Endothelial cell of umbilical vein (primary cell): ENCODE results near the gene ANGPTL7. TPM values are rescaled to one million over a fixed set of nuclear protein-coding genes. Genes with fewer than 3 reads are reported as not detected.

Experiments
- BruUV-seq: library from RNA; stranded (reverse); fragments of 400-500 nt; replicated peaks from 2 replicates; lab custom pipeline; 2021; lab: Mats Ljungman, UMichigan
- CTCF ChIA-PET: fragments of 300-600, 350-600 bp; sonication (Branson Sonifier 250); formaldehyde crosslinking; loops from one replicate; lab custom pipeline; 2021; ENCODE audit warnings: antibody characterized with exemption, inconsistent platforms; lab: Charles Lee
- POLR2A ChIA-PET: fragments of 300-600, 350-600 bp; sonication (Branson Sonifier 250); formaldehyde crosslinking; loops from one replicate; lab custom pipeline; 2021; ENCODE audit warnings: antibody characterized with exemption, inconsistent platforms; lab: Charles Lee
- DNase-seq: peaks from one replicate; pipeline ENCODE4 v3.0.0-alpha.2; 2011; ENCODE audit warnings: low read depth, low spot score
- FAIRE-seq: peaks from 2 replicates; lab custom pipeline; 2011; peaks lifted over from hg19 to GRCh38; lab: Jason Lieb, UNC
- H2AFZ ChIP-seq: 2 replicates; pipeline ENCODE4 v1.6.0; 2012; ENCODE audit warnings: low read depth, low read length, control low read depth, inconsistent platforms
- H3K27ac ChIP-seq: 2 replicates; pipeline ENCODE4 v1.5.1; 2011; ENCODE audit warnings: low read depth, mild to moderate bottlenecking, control low read depth, low read length, moderate library complexity; ENCODE audit not compliant: insufficient read depth
- H3K27me3 ChIP-seq, 2 experiments: 2 replicates each; pipeline versions ENCODE4 v1.6.0 to v1.6.1; 2011; ENCODE audit warnings: low read length in 2 of 2, mixed read lengths in 1 of 2; ENCODE audit not compliant: control insufficient read depth in 2 of 2, insufficient read depth in 2 of 2
- H3K36me3 ChIP-seq, 2 experiments: 2 replicates in 1 of 2; 3 replicates in 1 of 2; pipeline ENCODE4 v1.5.1; 2011; ENCODE audit warnings: low read length in 2 of 2, mild to moderate bottlenecking in 1 of 2, moderate library complexity in 1 of 2; ENCODE audit not compliant: control insufficient read depth in 2 of 2, insufficient read depth in 2 of 2; ENCODE audit errors: extremely low read depth in 1 of 2
- H3K4me1 ChIP-seq: 3 replicates; pipeline ENCODE4 v1.5.1; 2011; ENCODE audit warnings: mild to moderate bottlenecking, low read length; ENCODE audit not compliant: control insufficient read depth, insufficient read depth; ENCODE audit errors: extremely low read depth
- H3K4me2 ChIP-seq: 2 replicates; pipeline ENCODE4 v1.6.1; 2011; ENCODE audit warnings: low read length, control low read depth, mixed read lengths; ENCODE audit not compliant: insufficient read depth
- H3K4me3 ChIP-seq, 3 experiments: fragments of 200-600 bp in 1 of 3; sonication (generic), shearing (Covaris generic) in 1 of 3; replicated peaks in 1 of 3; 2 replicates each; pipeline ENCODE4 v1.5.1; 2011 to 2016; ENCODE audit warnings: control low read depth in 3 of 3, low read length in 3 of 3, mild to moderate bottlenecking in 2 of 3, inconsistent platforms in 1 of 3, low read depth in 1 of 3, moderate library complexity in 1 of 3; ENCODE audit not compliant: insufficient read depth in 1 of 3
- H3K79me2 ChIP-seq: 2 replicates; pipeline ENCODE4 v1.6.0; 2012; ENCODE audit warnings: low read length, inconsistent platforms; ENCODE audit not compliant: control insufficient read depth, insufficient read depth
- H3K9ac ChIP-seq: replicated peaks from 2 replicates; pipeline ENCODE3; 2011; ENCODE audit warnings: low read length, control low read depth; ENCODE audit not compliant: insufficient read depth; ENCODE audit errors: extremely low read depth
- H3K9me1 ChIP-seq: replicated peaks from 3 replicates; pipeline ENCODE4 v1.6.0; 2011; ENCODE audit warnings: mild to moderate bottlenecking, low read length; ENCODE audit not compliant: control insufficient read depth, insufficient read depth; ENCODE audit errors: extremely low read depth
- H3K9me3 ChIP-seq: replicated peaks from 2 replicates; pipeline ENCODE4 v1.5.1; 2012; ENCODE audit warnings: low read length, inconsistent platforms; ENCODE audit not compliant: control insufficient read depth, insufficient read depth
- H4K20me1 ChIP-seq: replicated peaks from 2 replicates; pipeline ENCODE3; 2011; ENCODE audit warnings: mild to moderate bottlenecking, low read length; ENCODE audit not compliant: control insufficient read depth, insufficient read depth; ENCODE audit errors: extremely low read depth
- EZH2 ChIP-seq: IDR thresholded peaks from 2 replicates; pipeline ENCODE4 v1.6.1; 2012; ENCODE audit warnings: borderline replicate concordance, low read depth, mild to moderate bottlenecking, moderate library complexity, low read length, inconsistent platforms; ENCODE audit not compliant: severe bottlenecking
- JUN ChIP-seq: IDR thresholded peaks from 2 replicates; pipeline ENCODE4 v1.6.1; 2011; ENCODE audit warnings: borderline replicate concordance, low read depth; ENCODE audit not compliant: insufficient read length, insufficient read depth
- POLR2A ChIP-seq: IDR thresholded peaks from 2 replicates; pipeline ENCODE4 v1.6.1; 2012; ENCODE audit warnings: low read depth, mild to moderate bottlenecking, control low read depth, low read length
- POLR2AphosphoS5 ChIP-seq: IDR thresholded peaks from 2 replicates; pipeline ENCODE4 v1.6.1; 2012; ENCODE audit warnings: low read depth, mild to moderate bottlenecking, control low read depth, low read length, moderate library complexity; ENCODE audit not compliant: insufficient read depth
- dilution Hi-C: fragments of 300-500 bp; cut with MboI; formaldehyde crosslinking; loops from one replicate; pipeline ENCODE4 v1.15.0; 2019; ENCODE audit warnings: low sequenced_read_pairs; ENCODE audit not compliant: extremely low pct_ligation_motif_present
- intact Hi-C: fragments of 100-400 bp; cut with micrococcal nuclease; formaldehyde crosslinking; loops from one replicate; pipeline ENCODE4 v1.10.0; 2022
- polyA plus RNA-seq, 4 experiments: library from polyadenylated mRNA; depleted of rRNA in 3 of 4; stranded (reverse) in 3 of 4; unstranded in 1 of 4; fragments of >200 nt; gene quantifications; 2 replicates each; pipeline versions ENCODE4 v1.2.1 to v1.2.3, GENCODE V29; 2011 to 2012; ENCODE audit warnings: missing spikeins in 1 of 4
- total RNA-seq: library from RNA; stranded (reverse); gene quantifications from 2 replicates; pipeline ENCODE4 v1.2.3, GENCODE V29; 2021
- TF ChIP-seq, protein P1 (sequence below): IDR thresholded peaks from 2 replicates; pipeline ENCODE4 v1.6.1; 2011; ENCODE audit not compliant: insufficient read depth, insufficient read length
- TF ChIP-seq, protein P2 (sequence below), 2 donors: IDR thresholded peaks; 1 replicate in 1 of 2; 2 replicates in 1 of 2; pipeline ENCODE4 v1.5.1; 2011; ENCODE audit warnings: low read length in 2 of 2, mild to moderate bottlenecking in 2 of 2, moderate library complexity in 2 of 2, control low read depth in 1 of 2, inconsistent platforms in 1 of 2, low read depth in 1 of 2; ENCODE audit not compliant: insufficient read depth in 1 of 2; ENCODE audit errors: extremely low read depth in 1 of 2

The ANGPTL7 gene
- total and polyA plus RNA-seq, 2 donors (not counting 3 experiments of a cell fraction or from before 2014, with no cell fraction given): not detected

DNA sequence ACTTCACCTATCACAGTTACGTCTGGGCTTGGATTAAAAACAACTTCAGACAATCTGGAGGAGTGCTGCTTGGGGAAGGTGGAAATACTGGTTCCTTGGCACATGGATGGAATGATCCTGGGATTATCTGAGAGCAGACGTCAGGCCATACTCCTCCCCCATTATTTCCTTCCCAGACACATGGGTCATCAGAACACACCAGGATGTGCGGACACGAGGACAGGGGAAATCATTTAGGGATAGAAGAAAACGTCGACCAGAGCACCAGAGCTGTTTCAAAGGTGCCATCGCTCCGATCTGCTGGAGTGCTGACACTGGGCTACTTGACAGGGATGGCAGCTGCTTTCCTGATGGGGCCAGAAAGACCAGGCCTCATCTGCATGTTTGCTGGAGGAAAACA lies 31.8 kb upstream of the ANGPTL7 start:
- TF ChIP-seq EZH2: no peak
- TF ChIP-seq POLR2A: no peak
- TF ChIP-seq, protein P1, sequence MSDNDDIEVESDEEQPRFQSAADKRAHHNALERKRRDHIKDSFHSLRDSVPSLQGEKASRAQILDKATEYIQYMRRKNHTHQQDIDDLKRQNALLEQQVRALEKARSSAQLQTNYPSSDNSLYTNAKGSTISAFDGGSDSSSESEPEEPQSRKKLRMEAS: no peak
- TF ChIP-seq JUN: no peak
- TF ChIP-seq, protein P2, sequence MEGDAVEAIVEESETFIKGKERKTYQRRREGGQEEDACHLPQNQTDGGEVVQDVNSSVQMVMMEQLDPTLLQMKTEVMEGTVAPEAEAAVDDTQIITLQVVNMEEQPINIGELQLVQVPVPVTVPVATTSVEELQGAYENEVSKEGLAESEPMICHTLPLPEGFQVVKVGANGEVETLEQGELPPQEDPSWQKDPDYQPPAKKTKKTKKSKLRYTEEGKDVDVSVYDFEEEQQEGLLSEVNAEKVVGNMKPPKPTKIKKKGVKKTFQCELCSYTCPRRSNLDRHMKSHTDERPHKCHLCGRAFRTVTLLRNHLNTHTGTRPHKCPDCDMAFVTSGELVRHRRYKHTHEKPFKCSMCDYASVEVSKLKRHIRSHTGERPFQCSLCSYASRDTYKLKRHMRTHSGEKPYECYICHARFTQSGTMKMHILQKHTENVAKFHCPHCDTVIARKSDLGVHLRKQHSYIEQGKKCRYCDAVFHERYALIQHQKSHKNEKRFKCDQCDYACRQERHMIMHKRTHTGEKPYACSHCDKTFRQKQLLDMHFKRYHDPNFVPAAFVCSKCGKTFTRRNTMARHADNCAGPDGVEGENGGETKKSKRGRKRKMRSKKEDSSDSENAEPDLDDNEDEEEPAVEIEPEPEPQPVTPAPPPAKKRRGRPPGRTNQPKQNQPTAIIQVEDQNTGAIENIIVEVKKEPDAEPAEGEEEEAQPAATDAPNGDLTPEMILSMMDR (IDR thresholded peaks at IDR 0.05; ENCODE audit: extremely low read depth in 1 of 2, insufficient read depth in 1 of 2, low read depth in 1 of 2, low read length in 2 of 2): no peak
- no peak for TF ChIP-seq POLR2AphosphoS5
- no peaks in the 10 kb centered on the region for H4K20me1 ChIP-seq
- no TSS peak for BruUV-seq
- dilution Hi-C loops: no loop called here
- no peak for DNase-seq
- no peak overlapping the region for H3K4me3 ChIP-seq
- no peaks in the 10 kb centered on the region for H3K79me2 ChIP-seq
- peaks cover 0 to 15% of the 10 kb centered on the region in 2 experiments for H3K36me3 ChIP-seq
- POLR2A ChIA-PET: no interaction called here
- no peak overlapping the region for H3K27ac ChIP-seq
- CTCF ChIA-PET: interaction anchor here (1.1 kb wide), 1 partner anchor 10 kb away, joined by 3 read pairs; no protein-coding TSS in a partner anchor
- H3K9me1 ChIP-seq: no peaks in the 10 kb centered on the region
- FAIRE-seq: no peak
- H3K27me3 ChIP-seq: no peaks in the 10 kb centered on the region
- H3K4me1 ChIP-seq: peaks cover 3% of the 10 kb centered on the region
- no peak overlapping the region for H3K4me2 ChIP-seq
- H3K9ac ChIP-seq: no peak overlapping the region
- no peak overlapping the region for H2AFZ ChIP-seq
- no peaks in the 10 kb centered on the region for H3K9me3 ChIP-seq
- intact Hi-C loops: no loop called here
